ENCODE measurements around the gene C12orf76.
A peak's percentile ranks its signal among the peaks of the same experiment; 100 is the strongest.

C12orf76 gene

GRCh38 chr12:110047297-110047940, 903 bp downstream of the C12orf76 start:
- Histone ChIP-seq H3K27ac (ENCODE audit: low read depth, low read length) (no peak overlapping the region), H3K4me1 (ENCODE audit: control insufficient read depth in 1 of 2, insufficient read depth in 2 of 2, low read length in 2 of 2) (peaks cover 17 to 21% of the 10 kb centered on the region in 2 donors), H3K9me3 (ENCODE audit: control insufficient read depth in 1 of 2, low read length in 2 of 2) (no peaks in the 10 kb centered on the region), H3K9ac (ENCODE audit: low read depth in 1 of 2, low read length in 2 of 2) (peak overlapping the region; percentile 58 to 70), H3K4me3 (ENCODE audit: low read depth in 1 of 2, low read length in 2 of 2) (peak overlapping the region; percentile 72 to 95), H3K27me3 (ENCODE audit: control insufficient read depth in 1 of 2, insufficient read depth in 2 of 2, low read length in 2 of 2) (no peaks in the 10 kb centered on the region), H3K36me3 (ENCODE audit: control insufficient read depth in 1 of 2, insufficient read depth in 2 of 2, low read length in 2 of 2) (peaks cover 1 to 5% of the 10 kb centered on the region in 2 donors)

- Histone ChIP-seq H3K36me3 (ENCODE audit: control insufficient read depth in 1 of 2, insufficient read depth in 2 of 2, low read length in 2 of 2) (peaks cover 8 to 13% of the 10 kb centered on the region in 2 donors), H3K27ac (ENCODE audit: low read depth, low read length) (no peak overlapping the region), H3K9me3 (ENCODE audit: control insufficient read depth in 1 of 2, low read length in 2 of 2) (no peaks in the 10 kb centered on the region), H3K4me3 (ENCODE audit: low read depth in 1 of 2, low read length in 2 of 2) (peak overlapping the region in 1 of 2 donors; percentile 72), H3K27me3 (ENCODE audit: control insufficient read depth in 1 of 2, insufficient read depth in 2 of 2, low read length in 2 of 2) (no peaks in the 10 kb centered on the region), H3K4me1 (ENCODE audit: control insufficient read depth in 1 of 2, insufficient read depth in 2 of 2, low read length in 2 of 2) (peaks cover 17 to 21% of the 10 kb centered on the region in 2 donors), H3K9ac (ENCODE audit: low read depth in 1 of 2, low read length in 2 of 2) (no peak overlapping the region)
These were observed 1.7 kb downstream of the C12orf76 start for GRCh38 chr12:110046451-110047187.

GRCh38 chr12:110042264-110042663, 6.1 kb downstream of the C12orf76 start:
- Histone ChIP-seq H3K9ac (ENCODE audit: low read depth in 1 of 2, low read length in 2 of 2) (no peak overlapping the region), H3K36me3 (ENCODE audit: control insufficient read depth in 1 of 2, insufficient read depth in 2 of 2, low read length in 2 of 2) (peaks cover 26 to 27% of the 10 kb centered on the region in 2 donors), H3K4me3 (ENCODE audit: low read depth in 1 of 2, low read length in 2 of 2) (no peak overlapping the region), H3K27ac (ENCODE audit: low read depth, low read length) (no peak overlapping the region), H3K4me1 (ENCODE audit: control insufficient read depth in 1 of 2, insufficient read depth in 2 of 2, low read length in 2 of 2) (peaks cover 17 to 25% of the 10 kb centered on the region in 2 donors), H3K27me3 (ENCODE audit: control insufficient read depth in 1 of 2, insufficient read depth in 2 of 2, low read length in 2 of 2) (no peaks in the 10 kb centered on the region), H3K9me3 (ENCODE audit: control insufficient read depth in 1 of 2, low read length in 2 of 2) (no peaks in the 10 kb centered on the region)

DNA sequence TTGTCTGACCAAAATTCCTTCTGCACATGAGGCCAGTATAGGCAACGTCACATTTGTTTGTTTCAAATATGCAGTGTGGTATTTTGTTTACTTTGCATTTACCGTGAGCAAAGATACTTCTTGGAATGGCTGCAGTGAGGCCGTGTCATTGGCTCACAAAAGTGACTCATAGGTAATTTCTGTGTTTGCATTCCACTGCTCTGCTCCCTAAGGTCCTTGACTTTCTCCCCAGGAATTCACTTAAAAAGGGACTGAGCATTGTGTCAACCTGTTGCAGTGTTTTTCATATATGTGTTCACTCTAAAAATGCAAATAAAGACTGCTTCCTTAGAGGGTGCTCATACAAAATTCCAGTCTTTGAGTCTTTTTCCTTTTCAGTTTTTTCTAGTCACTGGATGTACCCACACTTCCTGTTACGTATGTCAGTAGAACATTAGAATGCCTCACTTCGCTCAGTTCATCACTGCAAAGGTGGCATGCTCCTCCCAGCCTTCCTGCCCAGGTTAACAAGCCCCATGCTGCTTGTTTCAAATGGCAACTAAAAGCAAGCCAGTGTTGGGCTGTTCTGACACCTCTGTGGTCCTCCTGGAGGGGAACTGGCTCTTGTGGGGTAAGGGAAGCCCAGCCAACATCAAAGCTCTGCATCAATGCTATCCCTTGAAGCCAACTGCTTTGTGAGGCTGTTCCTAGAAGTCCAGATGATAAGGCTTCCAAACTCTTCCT, 9.1 kb downstream of the C12orf76 start:
- Histone ChIP-seq H3K27ac (ENCODE audit: low read depth, low read length) (peak overlapping the region; percentile 39), H3K27me3 (ENCODE audit: control insufficient read depth in 1 of 2, insufficient read depth in 2 of 2, low read length in 2 of 2) (no peaks in the 10 kb centered on the region), H3K4me1 (ENCODE audit: control insufficient read depth in 1 of 2, insufficient read depth in 2 of 2, low read length in 2 of 2) (peaks cover 13 to 15% of the 10 kb centered on the region in 2 donors), H3K9ac (ENCODE audit: low read depth in 1 of 2, low read length in 2 of 2) (peak overlapping the region in 1 of 2 donors; percentile 4), H3K9me3 (ENCODE audit: control insufficient read depth in 1 of 2, low read length in 2 of 2) (no peaks in the 10 kb centered on the region), H3K4me3 (ENCODE audit: low read depth in 1 of 2, low read length in 2 of 2) (peak overlapping the region in 1 of 2 donors; percentile 3), H3K36me3 (ENCODE audit: control insufficient read depth in 1 of 2, insufficient read depth in 2 of 2, low read length in 2 of 2) (peaks cover 41 to 46% of the 10 kb centered on the region in 2 donors)

GRCh38 chr12:110038741-110039084, 9.6 kb downstream of the C12orf76 start:
- no peak overlapping the region for H3K9ac ChIP-seq (ENCODE audit: low read depth in 1 of 2, low read length in 2 of 2)
- H3K4me3 ChIP-seq (ENCODE audit: low read depth in 1 of 2, low read length in 2 of 2), result peak overlapping the region in 1 of 2 donors; percentile 3
- no peaks in the 10 kb centered on the region for H3K9me3 ChIP-seq (ENCODE audit: control insufficient read depth in 1 of 2, low read length in 2 of 2)
- peaks cover 46 to 48% of the 10 kb centered on the region in 2 donors for H3K36me3 ChIP-seq (ENCODE audit: control insufficient read depth in 1 of 2, insufficient read depth in 2 of 2, low read length in 2 of 2)
- H3K4me1 ChIP-seq (ENCODE audit: control insufficient read depth in 1 of 2, insufficient read depth in 2 of 2, low read length in 2 of 2), result peaks cover 13 to 15% of the 10 kb centered on the region in 2 donors
- no peaks in the 10 kb centered on the region for H3K27me3 ChIP-seq (ENCODE audit: control insufficient read depth in 1 of 2, insufficient read depth in 2 of 2, low read length in 2 of 2)
- H3K27ac ChIP-seq (ENCODE audit: low read depth, low read length), result peak overlapping the region; percentile 39

GRCh38 chr12:110037315-110037714, 11.0 kb downstream of the C12orf76 start:
- H3K27ac ChIP-seq (ENCODE audit: low read depth, low read length), result no peak overlapping the region
- H3K27me3 ChIP-seq (ENCODE audit: control insufficient read depth in 1 of 2, insufficient read depth in 2 of 2, low read length in 2 of 2), result no peaks in the 10 kb centered on the region
- H3K4me1 ChIP-seq (ENCODE audit: control insufficient read depth in 1 of 2, insufficient read depth in 2 of 2, low read length in 2 of 2), result peaks cover 13 to 15% of the 10 kb centered on the region in 2 donors
- H3K9ac ChIP-seq (ENCODE audit: low read depth in 1 of 2, low read length in 2 of 2), result no peak overlapping the region
- H3K36me3 ChIP-seq (ENCODE audit: control insufficient read depth in 1 of 2, insufficient read depth in 2 of 2, low read length in 2 of 2), result peaks cover 46 to 54% of the 10 kb centered on the region in 2 donors
- no peaks in the 10 kb centered on the region for H3K9me3 ChIP-seq (ENCODE audit: control insufficient read depth in 1 of 2, low read length in 2 of 2)
- H3K4me3 ChIP-seq (ENCODE audit: low read depth in 1 of 2, low read length in 2 of 2), result no peak overlapping the region

- H3K36me3 ChIP-seq (ENCODE audit: control insufficient read depth in 1 of 2, insufficient read depth in 2 of 2, low read length in 2 of 2), result peaks cover 36 to 52% of the 10 kb centered on the region in 2 donors
- H3K4me3 ChIP-seq (ENCODE audit: low read depth in 1 of 2, low read length in 2 of 2), result no peak overlapping the region
- H3K4me1 ChIP-seq (ENCODE audit: control insufficient read depth in 1 of 2, insufficient read depth in 2 of 2, low read length in 2 of 2), result peaks cover 13 to 15% of the 10 kb centered on the region in 2 donors
- H3K27ac ChIP-seq (ENCODE audit: low read depth, low read length), result no peak overlapping the region
- no peak overlapping the region for H3K9ac ChIP-seq (ENCODE audit: low read depth in 1 of 2, low read length in 2 of 2)
- H3K27me3 ChIP-seq (ENCODE audit: control insufficient read depth in 1 of 2, insufficient read depth in 2 of 2, low read length in 2 of 2), result no peaks in the 10 kb centered on the region
- no peaks in the 10 kb centered on the region for H3K9me3 ChIP-seq (ENCODE audit: control insufficient read depth in 1 of 2, low read length in 2 of 2)
These were observed 12.7 kb downstream of the C12orf76 start for GRCh38 chr12:110035534-110036104.

GRCh38 chr12:110033888-110034287, 14.4 kb downstream of the C12orf76 start:
- H3K9me3 ChIP-seq (ENCODE audit: control insufficient read depth in 1 of 2, low read length in 2 of 2), result no peaks in the 10 kb centered on the region
- peaks cover 47 to 67% of the 10 kb centered on the region in 2 donors for H3K36me3 ChIP-seq (ENCODE audit: control insufficient read depth in 1 of 2, insufficient read depth in 2 of 2, low read length in 2 of 2)
- no peak overlapping the region for H3K4me3 ChIP-seq (ENCODE audit: low read depth in 1 of 2, low read length in 2 of 2)
- no peak overlapping the region for H3K27ac ChIP-seq (ENCODE audit: low read depth, low read length)
- H3K4me1 ChIP-seq (ENCODE audit: control insufficient read depth in 1 of 2, insufficient read depth in 2 of 2, low read length in 2 of 2), result peaks cover 3 to 4% of the 10 kb centered on the region in 2 donors
- H3K27me3 ChIP-seq (ENCODE audit: control insufficient read depth in 1 of 2, insufficient read depth in 2 of 2, low read length in 2 of 2), result no peaks in the 10 kb centered on the region
- H3K9ac ChIP-seq (ENCODE audit: low read depth in 1 of 2, low read length in 2 of 2), result no peak overlapping the region

DNA sequence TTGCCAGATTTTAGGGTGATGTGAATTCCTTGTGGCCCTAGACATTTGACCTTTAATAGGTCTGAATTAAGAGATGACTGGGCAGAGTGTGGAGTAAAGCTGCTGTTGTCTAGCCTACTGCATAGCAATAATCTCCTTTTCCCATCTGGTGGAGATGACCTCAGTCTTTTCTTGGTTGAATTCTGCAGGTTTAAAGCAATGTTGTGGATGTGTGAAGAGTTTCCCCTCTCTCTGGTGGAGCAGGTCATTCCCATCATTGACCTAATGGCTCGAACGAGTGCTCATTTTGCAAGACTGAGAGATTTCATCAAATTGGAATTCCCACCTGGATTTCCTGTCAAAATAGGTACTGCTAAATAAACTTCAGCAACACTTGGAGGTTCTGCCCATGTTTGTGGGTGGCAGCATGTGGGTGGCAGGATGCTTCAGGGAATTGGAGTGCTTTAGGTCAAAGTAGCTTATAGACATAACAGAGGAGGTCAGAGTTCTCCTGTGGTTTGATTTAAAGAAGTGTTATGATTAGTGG, 19.0 kb downstream of the C12orf76 start:
- Histone ChIP-seq H3K27me3 (ENCODE audit: control insufficient read depth in 1 of 2, insufficient read depth in 2 of 2, low read length in 2 of 2) (no peaks in the 10 kb centered on the region), H3K36me3 (ENCODE audit: control insufficient read depth in 1 of 2, insufficient read depth in 2 of 2, low read length in 2 of 2) (peaks cover 19 to 66% of the 10 kb centered on the region in 2 donors), H3K9me3 (ENCODE audit: control insufficient read depth in 1 of 2, low read length in 2 of 2) (no peaks in the 10 kb centered on the region), H3K4me3 (ENCODE audit: low read depth in 1 of 2, low read length in 2 of 2) (no peak overlapping the region), H3K27ac (ENCODE audit: low read depth, low read length) (no peak overlapping the region), H3K9ac (ENCODE audit: low read depth in 1 of 2, low read length in 2 of 2) (no peak overlapping the region), H3K4me1 (ENCODE audit: control insufficient read depth in 1 of 2, insufficient read depth in 2 of 2, low read length in 2 of 2) (no peaks in the 10 kb centered on the region)
